Measurements from ENCODE around the gene NACC2. TPM values are rescaled to one million over a fixed set of nuclear protein-coding genes. Genes with fewer than 3 reads are reported as not detected.
A peak's percentile ranks its signal among the peaks of the same experiment; 100 is the strongest.

The NACC2 gene
- total and polyA plus RNA-seq, 2 experiments from 2014 or later = 11.0 to 13.0 TPM

DNA sequence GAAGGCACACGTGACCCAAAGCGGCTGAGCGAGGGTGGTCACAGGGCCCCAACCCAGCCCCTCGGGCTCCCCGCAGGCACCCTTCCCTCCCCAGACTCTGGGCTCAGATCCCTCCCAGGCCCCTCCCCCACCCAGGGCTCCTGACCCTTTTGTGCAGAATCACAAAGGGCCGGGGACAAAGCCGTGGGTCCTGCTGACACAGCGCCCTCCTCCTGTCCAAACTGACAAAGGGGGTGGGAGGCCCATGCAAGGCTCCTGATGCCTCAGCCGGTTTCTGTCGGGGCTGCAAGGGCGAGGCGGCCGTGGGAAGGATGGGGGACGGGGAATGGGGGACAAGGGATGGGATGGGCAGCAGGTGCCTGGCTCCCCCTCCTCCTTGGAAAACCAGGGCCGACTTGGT lies 90.4 kb downstream of the NACC2 start:
- no peak for DNase-seq (ENCODE audit: low spot score)
- peaks cover 50% of the 10 kb centered on the region for H3K4me1 ChIP-seq (ENCODE audit: insufficient read depth)
- no peak overlapping the region for H3K4me2 ChIP-seq
- WGBS (ENCODE audit: low lambda C conversion rate, missing lambda C conversion rate) = 68% methylated on average over 11 of the region's 15 CpGs
- no peaks in the 10 kb centered on the region for H3K27me3 ChIP-seq
- no peaks in the 10 kb centered on the region for H3K36me3 ChIP-seq (replicated peaks; ENCODE audit: insufficient read depth, low read depth)
- TF ChIP-seq CTCF (IDR thresholded peaks at IDR 0.05; ENCODE audit: poor library complexity) (no peak), EZH2 (IDR thresholded peaks at IDR 0.05; ENCODE audit: borderline replicate concordance) (no peak), EZH2phosphoT487 (IDR thresholded peaks at IDR 0.05; ENCODE audit: low read depth, severe bottlenecking, unreplicated experiment) (no peak)
- no peaks in the 10 kb centered on the region for H3K9me2 ChIP-seq (replicated peaks; ENCODE audit: insufficient read depth)
- H3K79me2 ChIP-seq = no peaks in the 10 kb centered on the region
- no peak overlapping the region for H2AFZ ChIP-seq
- H3K9me3 ChIP-seq (ENCODE audit: low read depth) = no peaks in the 10 kb centered on the region
- H3K27ac ChIP-seq = no peak overlapping the region
- H3K4me3 ChIP-seq = no peak overlapping the region
- H4K20me1 ChIP-seq (ENCODE audit: insufficient read depth, poor library complexity, severe bottlenecking) = no peaks in the 10 kb centered on the region

- H3K4me1 ChIP-seq (ENCODE audit: insufficient read depth) = peaks cover 50% of the 10 kb centered on the region
- 70% methylated on average over 4 of the region's 9 CpGs for WGBS (ENCODE audit: low lambda C conversion rate, missing lambda C conversion rate)
Measured at GRCh38 chr9:136004219-136004618, 90.9 kb downstream of the NACC2 start.

GRCh38 chr9:136003411-136004218 lies 91.5 kb downstream of the NACC2 start:
- TF ChIP-seq CTCF (IDR thresholded peaks at IDR 0.05; ENCODE audit: poor library complexity) (no peak), EZH2phosphoT487 (IDR thresholded peaks at IDR 0.05; ENCODE audit: low read depth, severe bottlenecking, unreplicated experiment) (no peak), EZH2 (IDR thresholded peaks at IDR 0.05; ENCODE audit: borderline replicate concordance) (no peak)
- Histone ChIP-seq H3K27me3 (no peaks in the 10 kb centered on the region), H3K9me3 (ENCODE audit: low read depth) (no peaks in the 10 kb centered on the region), H2AFZ (no peak overlapping the region), H3K27ac (peak overlapping the region; percentile 51), H3K36me3 (replicated peaks; ENCODE audit: insufficient read depth, low read depth) (no peaks in the 10 kb centered on the region), H3K4me3 (no peak overlapping the region), H4K20me1 (ENCODE audit: insufficient read depth, poor library complexity, severe bottlenecking) (no peaks in the 10 kb centered on the region), H3K9me2 (replicated peaks; ENCODE audit: insufficient read depth) (no peaks in the 10 kb centered on the region), H3K79me2 (no peaks in the 10 kb centered on the region), H3K4me2 (peak overlapping the region; percentile 62), H3K4me1 (ENCODE audit: insufficient read depth) (peaks cover 47% of the 10 kb centered on the region)
- DNase-seq (ENCODE audit: low spot score) = no peak
- WGBS (ENCODE audit: low lambda C conversion rate, missing lambda C conversion rate) = 55% methylated on average over 12 of the region's 15 CpGs

More at GRCh38 chr9:136004219-136004618, 90.9 kb downstream of the NACC2 start:
- H2AFZ ChIP-seq = no peak overlapping the region
- no peaks in the 10 kb centered on the region for H3K79me2 ChIP-seq
- no peaks in the 10 kb centered on the region for H3K36me3 ChIP-seq (replicated peaks; ENCODE audit: insufficient read depth, low read depth)
- no peak overlapping the region for H3K4me3 ChIP-seq
- no peaks in the 10 kb centered on the region for H3K9me2 ChIP-seq (replicated peaks; ENCODE audit: insufficient read depth)
- no peak overlapping the region for H3K27ac ChIP-seq
- no peak for DNase-seq (ENCODE audit: low spot score)
- peak overlapping the region; percentile 62 for H3K4me2 ChIP-seq
- TF ChIP-seq CTCF (IDR thresholded peaks at IDR 0.05; ENCODE audit: poor library complexity) (no peak), EZH2 (IDR thresholded peaks at IDR 0.05; ENCODE audit: borderline replicate concordance) (no peak), EZH2phosphoT487 (IDR thresholded peaks at IDR 0.05; ENCODE audit: low read depth, severe bottlenecking, unreplicated experiment) (no peak)
- no peaks in the 10 kb centered on the region for H3K27me3 ChIP-seq
- no peaks in the 10 kb centered on the region for H3K9me3 ChIP-seq (ENCODE audit: low read depth)
- H4K20me1 ChIP-seq (ENCODE audit: insufficient read depth, poor library complexity, severe bottlenecking) = no peaks in the 10 kb centered on the region

All from hepatocyte (in vitro differentiated cells).